CD4-positive, alpha-beta T cell (primary cell): ENCODE results near the gene GIMAP1. TPM values are rescaled to one million over a fixed set of nuclear protein-coding genes. Genes with fewer than 3 reads are reported as not detected.
A peak's percentile ranks its signal among the peaks of the same experiment; 100 is the strongest.

Source experiments
- ATAC-seq: fragments of 200-7000 bp; cut with Tn5 transposase; one replicate; pipeline ENCODE4 v1.10.0; 2022; ENCODE audit warnings: mild to moderate bottlenecking; ENCODE audit not compliant: poor library complexity
- CTCF ChIA-PET: fragments of 350-600 bp; sonication (Branson Sonifier 250); formaldehyde crosslinking; loops from one replicate; lab custom pipeline; 2021; ENCODE audit warnings: antibody characterized with exemption, inconsistent platforms; lab: Charles Lee
- POLR2A ChIA-PET: fragments of 350-600 bp; sonication (Branson Sonifier 250); formaldehyde crosslinking; loops from one replicate; lab custom pipeline; 2021; ENCODE audit warnings: antibody characterized with exemption, inconsistent platforms; lab: Charles Lee
- DNase-seq, 14 experiments: peaks; one replicate each; pipeline ENCODE4 v3.0.0-alpha.2; 2013 to 2020; ENCODE audit warnings: mixed read lengths in 2 of 14
- H3K27ac ChIP-seq, 2 donors: one replicate each; pipeline versions ENCODE4 v1.5.1 to v1.7.0; 2013; ENCODE audit warnings: low read length in 2 of 2, low read depth in 1 of 2, mild to moderate bottlenecking in 1 of 2
- H3K27me3 ChIP-seq, 2 experiments: 1 replicate in 1 of 2; 2 replicates in 1 of 2; pipeline versions ENCODE4 v1.6.1 to v1.7.0; 2013; ENCODE audit warnings: low read length in 2 of 2, control low read depth in 1 of 2, mild to moderate bottlenecking in 1 of 2, moderate library complexity in 1 of 2; ENCODE audit not compliant: insufficient read depth in 2 of 2, control insufficient read depth in 1 of 2
- H3K36me3 ChIP-seq: one replicate; pipeline ENCODE4 v1.6.1; 2013; ENCODE audit warnings: low read length, control low read depth; ENCODE audit not compliant: insufficient read depth
- H3K4me1 ChIP-seq: one replicate; pipeline ENCODE4 v1.6.1; 2013; ENCODE audit warnings: low read length, control low read depth; ENCODE audit not compliant: insufficient read depth
- H3K4me3 ChIP-seq: one replicate; pipeline ENCODE4 v1.5.1; 2013; ENCODE audit warnings: mild to moderate bottlenecking, low read length, moderate library complexity
- H3K9me3 ChIP-seq, 2 experiments: 1 replicate in 1 of 2; 2 replicates in 1 of 2; pipeline versions ENCODE4 v1.6.1 to v1.7.0; 2013; ENCODE audit warnings: low read length in 2 of 2, mild to moderate bottlenecking in 2 of 2, control low read depth in 1 of 2, moderate library complexity in 1 of 2; ENCODE audit not compliant: control insufficient read depth in 1 of 2, insufficient read depth in 1 of 2
- H3K27ac Mint-ChIP-seq: one replicate; pipeline ENCODE4 v1.8.0; 2020; ENCODE audit warnings: mixed read lengths
- H3K27me3 Mint-ChIP-seq: one replicate; pipeline ENCODE4 v1.8.0; 2021; ENCODE audit warnings: mixed read lengths
- H3K36me3 Mint-ChIP-seq: one replicate; pipeline ENCODE4 v1.8.0; 2021; ENCODE audit warnings: low read depth, mixed read lengths
- H3K4me1 Mint-ChIP-seq: one replicate; pipeline ENCODE4 v1.8.0; 2021; ENCODE audit warnings: low read depth, mixed read lengths
- H3K4me3 Mint-ChIP-seq: one replicate; pipeline ENCODE4 v1.8.0; 2020; ENCODE audit warnings: mild to moderate bottlenecking, mixed read lengths
- H3K9me3 Mint-ChIP-seq: one replicate; pipeline ENCODE4 v1.8.0; 2020; ENCODE audit warnings: mixed read lengths
- CTCF ChIP-seq: fragments of 200-600 bp; IDR thresholded peaks from one replicate; pipeline ENCODE4 v1.8.0; 2022; ENCODE audit warnings: antibody characterized with exemption, mild to moderate bottlenecking
- intact Hi-C, 2 experiments: fragments of 100-400 bp; cut with DNase I in 1 of 2; cut with micrococcal nuclease in 1 of 2; formaldehyde crosslinking; loops; one replicate each; pipeline versions ENCODE4 v1.15.1 to v1.9.0; 2023 to 2025; cut with DNase I, micrococcal nuclease
- total RNA-seq, 174 experiments: library from RNA in 2 of 174; stranded (reverse) in 2 of 174; gene quantifications; one replicate each; pipeline ENCODE4 v1.2.3 and lab custom pipeline; 2021 to 2026

GIMAP1 gene
- total RNA-seq, 2 experiments from 2014 or later, result 8.0 to 8.1 TPM

DNA sequence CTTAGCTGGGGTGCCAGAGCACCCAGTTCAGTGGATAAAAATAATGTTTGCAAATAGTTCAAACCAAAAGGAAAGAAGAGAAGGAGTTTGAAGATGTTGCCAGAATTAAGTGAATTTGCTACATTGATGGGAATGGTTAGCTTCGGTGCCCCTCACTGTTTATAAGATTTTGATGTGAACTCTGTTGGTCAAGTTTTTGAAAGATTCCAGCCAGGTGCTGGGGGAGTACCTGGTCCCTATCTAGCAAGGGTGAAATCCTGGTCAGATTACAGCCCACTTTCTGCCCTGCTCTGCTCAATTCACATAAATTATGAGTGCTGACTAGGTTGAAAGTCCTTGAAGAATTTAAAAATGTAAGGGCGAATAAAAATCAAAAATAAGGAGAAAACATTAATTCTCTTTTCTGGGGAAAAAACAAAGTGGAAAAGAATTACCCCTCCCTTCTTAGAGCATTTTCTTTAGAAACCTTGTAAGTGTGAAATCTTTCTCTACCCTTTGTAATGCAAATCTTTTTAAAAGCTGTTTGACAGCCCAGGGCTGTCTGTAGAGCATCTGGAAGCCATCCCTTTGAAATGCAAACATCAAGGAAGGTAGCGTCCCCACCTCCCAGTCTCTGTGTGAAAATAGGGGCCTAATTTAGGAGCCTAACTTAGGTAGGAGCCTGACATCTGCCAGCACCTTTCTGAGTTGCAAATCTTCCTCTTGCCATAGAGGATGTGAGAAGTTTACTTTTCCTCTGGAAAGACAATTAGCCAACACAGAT is 19.4 kb downstream of the GIMAP1 start:
- POLR2A ChIA-PET, result interaction anchor here (0.9 to 4.6 kb wide), 6 partner anchors 12 to 220 kb away, joined by 3 to 30 read pairs (median 6); partner anchors contain the start of genes GIMAP1 and GIMAP4
- CTCF ChIA-PET, result interaction anchor here (1.0 to 1.4 kb wide), 3 partner anchors 18 to 287 kb away, joined by 3 to 5 read pairs (median 5); no protein-coding TSS in a partner anchor
- no peaks in the 10 kb centered on the region for H3K9me3 Mint-ChIP-seq
- peaks cover 71% of the 10 kb centered on the region for H3K4me1 Mint-ChIP-seq
- Histone ChIP-seq H3K27me3 (no peaks in the 10 kb centered on the region), H3K36me3 (peaks cover 27% of the 10 kb centered on the region), H3K27ac (peak overlapping the region; percentile 80 to 87), H3K9me3 (no peaks in the 10 kb centered on the region), H3K4me3 (peak overlapping the region; percentile 65), H3K4me1 (peaks cover 53% of the 10 kb centered on the region)
- no peak for TF ChIP-seq CTCF
- H3K27ac Mint-ChIP-seq, result peak overlapping the region; percentile 87
- H3K36me3 Mint-ChIP-seq, result peaks cover 41% of the 10 kb centered on the region
- DNase-seq, result peak in 1 of 14 experiments; percentile 43
- H3K27me3 Mint-ChIP-seq, result no peaks in the 10 kb centered on the region
- intact Hi-C loops, result loop anchor here (2.0 to 5.0 kb wide), 8 partner anchors 19 to 218 kb away; partner anchors contain the start of genes GIMAP1 (in 1 of the 2), GIMAP2 (in 1 of the 2), GIMAP4 (in 1 of the 2) and GIMAP6 (in 1 of the 2)
- no peak for ATAC-seq
- peak overlapping the region; percentile 96 for H3K4me3 Mint-ChIP-seq

- H3K4me3 ChIP-seq, result peak overlapping the region; percentile 65
- peak overlapping the region; percentile 87 for H3K27ac Mint-ChIP-seq
- intact Hi-C loops, result loop anchor here (1.0 to 5.0 kb wide), 10 partner anchors 18 to 220 kb away; partner anchors contain the start of genes GIMAP1 (in 1 of the 2), GIMAP2 (in 1 of the 2), GIMAP4 (in 1 of the 2) and GIMAP6 (in 1 of the 2)
- H3K27me3 ChIP-seq, result no peaks in the 10 kb centered on the region
- H3K27ac ChIP-seq, result peak overlapping the region; percentile 80 to 87
- no peaks in the 10 kb centered on the region for H3K9me3 Mint-ChIP-seq
- H3K36me3 Mint-ChIP-seq, result peaks cover 51% of the 10 kb centered on the region
- no peaks in the 10 kb centered on the region for H3K9me3 ChIP-seq
- ChIA-PET CTCF (interaction anchor here (1.1 to 2.4 kb wide), 5 partner anchors 20 to 288 kb away, joined by 3 to 9 read pairs (median 5); partner anchors contain the start of gene GIMAP1), POLR2A (interaction anchor here (0.6 to 4.6 kb wide), 13 partner anchors 13 to 288 kb away, joined by 3 to 50 read pairs (median 13); partner anchors contain the start of genes GIMAP1, GIMAP2, GIMAP4 and GIMAP6)
- peaks cover 59% of the 10 kb centered on the region for H3K4me1 ChIP-seq
- TF ChIP-seq CTCF, result no peak
- ATAC-seq (peak; percentile 15), DNase-seq (peak in 1 of 14 experiments; percentile 30)
- peak overlapping the region; percentile 96 for H3K4me3 Mint-ChIP-seq
- no peaks in the 10 kb centered on the region for H3K27me3 Mint-ChIP-seq
- H3K4me1 Mint-ChIP-seq, result peaks cover 74% of the 10 kb centered on the region
- peaks cover 38% of the 10 kb centered on the region for H3K36me3 ChIP-seq
Measured at GRCh38 chr7:150736864-150737263, 20.5 kb downstream of the GIMAP1 start.
